LNCAP (cell line): Measurements from ENCODE around the gene TEX26.

ENCODE experiments used
- CTCF ChIP-seq: fragments of 450-650 bp; IDR thresholded peaks from 2 replicates; pipeline ENCODE4 v1.5.1; 2017; ENCODE audit warnings: mild to moderate bottlenecking

Gene TEX26

GRCh38 chr13:30924721-30925120 lies 7.7 kb upstream of the TEX26 start:
- TF ChIP-seq CTCF, result no peak

GRCh38 chr13:30925429-30925828 lies 7.0 kb upstream of the TEX26 start:
- TF ChIP-seq CTCF, result no peak

- no peak for TF ChIP-seq CTCF
These were observed 5.7 kb upstream of the TEX26 start for GRCh38 chr13:30926781-30927180.

GRCh38 chr13:30927595-30927994 lies 4.9 kb upstream of the TEX26 start:
- no peak for TF ChIP-seq CTCF

- no peak for TF ChIP-seq CTCF
These were observed 3.5 kb upstream of the TEX26 start for GRCh38 chr13:30928978-30929377.

GRCh38 chr13:30933354-30933670 lies 856 bp downstream of the TEX26 start:
- no peak for TF ChIP-seq CTCF

- no peak for TF ChIP-seq CTCF
These were observed 1.9 kb downstream of the TEX26 start for GRCh38 chr13:30934381-30934780.

GRCh38 chr13:30934803-30935202 lies 2.3 kb downstream of the TEX26 start:
- no peak for TF ChIP-seq CTCF
